H1 (cell line): ENCODE data around the gene PTGES2. TPM values are rescaled to one million over a fixed set of nuclear protein-coding genes. Genes with fewer than 3 reads are reported as not detected.

Experiments used
- CTCF ChIA-PET: fragments of 300-600 bp; sonication (Branson Sonifier 250); formaldehyde crosslinking; loops from one replicate; lab custom pipeline; 2021; ENCODE audit not compliant: partially characterized antibody; lab: Charles Lee
- POLR2A ChIA-PET: fragments of 300-600 bp; sonication (Branson Sonifier 250); formaldehyde crosslinking; loops from one replicate; lab custom pipeline; 2021; ENCODE audit warnings: inconsistent platforms; ENCODE audit not compliant: partially characterized antibody; lab: Charles Lee
- DNase-seq, 2 experiments: peaks; one replicate each; pipeline versions ENCODE4 v3.0.0 to v3.0.0-alpha.2; 2010 to 2022; ENCODE audit warnings: low spot score in 2 of 2, low read depth in 1 of 2, mixed read lengths in 1 of 2
- FAIRE-seq: peaks from 2 replicates; lab custom pipeline; 2011; peaks lifted over from hg19 to GRCh38; lab: Jason Lieb, UNC
- H2AFZ ChIP-seq: 2 replicates; pipeline ENCODE4 v1.8.1; 2012; ENCODE audit warnings: low read length, inconsistent platforms
- H2AK5ac ChIP-seq: 2 replicates; pipeline ENCODE4 v1.6.1; 2013; ENCODE audit warnings: low read depth, low read length
- H2BK120ac ChIP-seq: replicated peaks from 2 replicates; pipeline ENCODE3; 2013; ENCODE audit warnings: low read depth, low read length, inconsistent platforms
- H2BK12ac ChIP-seq: 2 replicates; pipeline ENCODE4 v1.6.1; 2013; ENCODE audit warnings: low read depth, low read length
- H2BK15ac ChIP-seq: 2 replicates; pipeline ENCODE4 v1.6.1; 2013; ENCODE audit warnings: low read length
- H2BK20ac ChIP-seq: 2 replicates; pipeline ENCODE4 v1.6.1; 2013; ENCODE audit warnings: low read length
- H2BK5ac ChIP-seq: 2 replicates; pipeline ENCODE4 v1.6.1; 2013; ENCODE audit warnings: low read depth, low read length
- H3K14ac ChIP-seq: 2 replicates; pipeline ENCODE4 v1.6.1; 2013; ENCODE audit warnings: inconsistent platforms; ENCODE audit not compliant: insufficient read length
- H3K18ac ChIP-seq: 2 replicates; pipeline ENCODE4 v1.6.1; 2013; ENCODE audit warnings: low read length; ENCODE audit errors: extremely low read depth
- H3K23ac ChIP-seq: 2 replicates; pipeline ENCODE4 v1.6.1; 2013; ENCODE audit warnings: inconsistent platforms; ENCODE audit not compliant: insufficient read length
- H3K23me2 ChIP-seq: 2 replicates; pipeline ENCODE4 v1.6.1; 2013; ENCODE audit warnings: low read depth, low read length
- H3K27ac ChIP-seq: 2 replicates; pipeline ENCODE4 v1.6.1; 2011; ENCODE audit warnings: low read depth, low read length, inconsistent platforms
- H3K27me3 ChIP-seq, 4 experiments: replicated peaks in 1 of 4; 1 replicate in 1 of 4; 2 replicates in 3 of 4; pipeline versions ENCODE4 v1.6.1 to v1.8.1; 2011 to 2013; ENCODE audit warnings: low read length in 3 of 4, mild to moderate bottlenecking in 3 of 4, inconsistent platforms in 2 of 4, mixed read lengths in 2 of 4, moderate library complexity in 1 of 4; ENCODE audit not compliant: control insufficient read depth in 3 of 4, insufficient read depth in 3 of 4; ENCODE audit errors: extremely low read depth in 1 of 4
- H3K36me3 ChIP-seq, 4 experiments: 2 replicates each; pipeline versions ENCODE4 v1.6.1 to v1.8.1; 2011 to 2013; ENCODE audit warnings: mild to moderate bottlenecking in 4 of 4, low read length in 3 of 4, moderate library complexity in 2 of 4, control low read depth in 1 of 4, inconsistent platforms in 1 of 4; ENCODE audit not compliant: insufficient read depth in 4 of 4, control insufficient read depth in 2 of 4
- H3K4ac ChIP-seq: replicated peaks from 2 replicates; pipeline ENCODE3; 2013; ENCODE audit warnings: low read length, low read depth, mixed read lengths, inconsistent platforms; ENCODE audit not compliant: insufficient read length
- H3K4me1 ChIP-seq, 4 experiments: replicated peaks in 1 of 4; 1 replicate in 1 of 4; 2 replicates in 3 of 4; pipeline versions ENCODE4 v1.6.1 to v1.8.1; 2011 to 2013; ENCODE audit warnings: low read length in 3 of 4, inconsistent platforms in 2 of 4, mixed read lengths in 1 of 4; ENCODE audit not compliant: insufficient read depth in 4 of 4, control insufficient read depth in 3 of 4
- H3K4me2 ChIP-seq, 2 experiments: 2 replicates each; pipeline versions ENCODE4 v1.6.1 to v1.8.1; 2011 to 2013; ENCODE audit warnings: low read depth in 2 of 2, low read length in 2 of 2, control low read depth in 1 of 2, inconsistent platforms in 1 of 2, mild to moderate bottlenecking in 1 of 2; ENCODE audit not compliant: insufficient read depth in 1 of 2
- H3K4me3 ChIP-seq, 4 experiments: fragments of 200-600, 300-600 bp in 1 of 4; sonication (generic), shearing (Covaris generic), sonication (Bioruptor Twin) in 1 of 4; 2 replicates each; pipeline versions ENCODE4 v1.5.1 to v1.8.1; 2011 to 2016; ENCODE audit warnings: low read length in 4 of 4, low read depth in 3 of 4, control low read depth in 2 of 4, inconsistent platforms in 2 of 4, mild to moderate bottlenecking in 2 of 4, mixed read lengths in 1 of 4, moderate library complexity in 1 of 4; ENCODE audit not compliant: insufficient read depth in 2 of 4; ENCODE audit errors: extremely low read depth in 1 of 4
- H3K56ac ChIP-seq: replicated peaks from 2 replicates; pipeline ENCODE3; 2013; ENCODE audit warnings: low read depth, mild to moderate bottlenecking, mixed read lengths, low read length, inconsistent platforms; ENCODE audit not compliant: insufficient read length
- H3K79me1 ChIP-seq: 2 replicates; pipeline ENCODE4 v1.6.1; 2013; ENCODE audit warnings: low read depth, low read length, control low read depth
- H3K79me2 ChIP-seq, 2 experiments: 2 replicates each; pipeline versions ENCODE4 v1.6.1 to v1.8.1; 2012 to 2013; ENCODE audit warnings: low read length in 2 of 2, mild to moderate bottlenecking in 2 of 2, inconsistent platforms in 1 of 2; ENCODE audit not compliant: insufficient read depth in 2 of 2, control insufficient read depth in 1 of 2
- H3K9ac ChIP-seq, 4 experiments: replicated peaks in 1 of 4; 1 replicate in 1 of 4; 2 replicates in 3 of 4; pipeline versions ENCODE4 v1.6.1 to v1.8.1; 2011 to 2013; ENCODE audit warnings: low read depth in 3 of 4, low read length in 3 of 4, control low read depth in 2 of 4, mild to moderate bottlenecking in 2 of 4, moderate library complexity in 2 of 4, inconsistent platforms in 1 of 4; ENCODE audit errors: extremely low read depth in 1 of 4
- H3K9me3 ChIP-seq, 2 experiments: 2 replicates each; pipeline versions ENCODE4 v1.6.1 to v1.8.1; 2012 to 2013; ENCODE audit warnings: mild to moderate bottlenecking in 2 of 2, moderate library complexity in 2 of 2, control low read depth in 1 of 2, inconsistent platforms in 1 of 2, low read depth in 1 of 2, low read length in 1 of 2, mixed read lengths in 1 of 2; ENCODE audit not compliant: insufficient read depth in 2 of 2
- H4K20me1 ChIP-seq, 2 experiments: replicated peaks in 1 of 2; 2 replicates each; pipeline versions ENCODE3 to v1.8.1; 2011 to 2013; ENCODE audit warnings: inconsistent platforms in 2 of 2, low read length in 2 of 2, mild to moderate bottlenecking in 1 of 2; ENCODE audit not compliant: insufficient read depth in 2 of 2, control insufficient read depth in 1 of 2
- H4K5ac ChIP-seq: 2 replicates; pipeline ENCODE4 v1.6.1; 2013; ENCODE audit warnings: low read length, low read depth, mixed read lengths, inconsistent platforms; ENCODE audit not compliant: insufficient read length
- H4K8ac ChIP-seq: 2 replicates; pipeline ENCODE4 v1.8.0; 2013; ENCODE audit warnings: mild to moderate bottlenecking, moderate library complexity, low read length, inconsistent platforms; ENCODE audit not compliant: insufficient read depth; ENCODE audit errors: extremely low read depth
- H4K91ac ChIP-seq: replicated peaks from 2 replicates; pipeline ENCODE3; 2013; ENCODE audit warnings: low read length, mixed read lengths, inconsistent platforms; ENCODE audit not compliant: insufficient read length
- CHD2 ChIP-seq: IDR thresholded peaks from 2 replicates; pipeline ENCODE4 v1.6.1; 2012; ENCODE audit warnings: low read length, improper control_type of control experiment
- GABPA ChIP-seq: IDR thresholded peaks from 2 replicates; pipeline ENCODE4 v1.6.1; 2011; ENCODE audit warnings: mild to moderate bottlenecking, low read length, moderate library complexity, borderline replicate concordance; ENCODE audit not compliant: insufficient read depth
- KDM1A ChIP-seq: fragments of 200-600, 300-600 bp; sonication (generic); IDR thresholded peaks from 2 replicates; pipeline ENCODE4 v1.7.1; 2016; ENCODE audit warnings: mild to moderate bottlenecking, low read length, borderline replicate concordance
- KDM4A ChIP-seq: IDR thresholded peaks from one replicate; pipeline ENCODE4 v1.7.1; 2012; ENCODE audit warnings: low read depth, mild to moderate bottlenecking, moderate library complexity, low read length, inconsistent platforms; ENCODE audit not compliant: severe bottlenecking
- NRF1 ChIP-seq: IDR thresholded peaks from 2 replicates; pipeline ENCODE4 v1.6.1; 2011; ENCODE audit warnings: mild to moderate bottlenecking, low read depth, low read length, improper control_type of control experiment
- POLR2AphosphoS5 ChIP-seq: IDR thresholded peaks from 2 replicates; pipeline ENCODE4 v1.6.1; 2011; ENCODE audit warnings: low read depth, low read length
- RAD21 ChIP-seq, 2 experiments: IDR thresholded peaks in 1 of 2; conservative IDR thresholded peaks in 1 of 2; 2 replicates each; pipeline ENCODE4 v1.6.1; 2011; ENCODE audit warnings: low read depth in 2 of 2, low read length in 2 of 2, improper control_type of control experiment in 1 of 2, inconsistent platforms in 1 of 2, mild to moderate bottlenecking in 1 of 2, moderate library complexity in 1 of 2
- SUZ12 ChIP-seq: fragments of 200-600 bp; sonication (generic); IDR thresholded peaks from 2 replicates; pipeline ENCODE4 v1.6.1; 2012; ENCODE audit warnings: mild to moderate bottlenecking, inconsistent platforms, low read length, moderate library complexity, mixed read lengths
- TEAD4 ChIP-seq: IDR thresholded peaks from 2 replicates; pipeline ENCODE4 v1.6.1; 2012; ENCODE audit warnings: low read depth, low read length, inconsistent platforms, mixed read lengths
- WGBS, 2 experiments: shearing (Covaris generic) in 1 of 2; methylation state at CpG; one replicate each; pipeline versions ENCODE4 v1.1.6 to v1.1.7; 2013 to 2015; ENCODE audit warnings: low lambda C conversion rate in 2 of 2, mixed read lengths in 2 of 2, inconsistent platforms in 1 of 2, low coverage in 1 of 2, missing lambda C conversion rate in 1 of 2; ENCODE audit not compliant: insufficient replicate concordance in 2 of 2, insufficient coverage in 1 of 2, insufficient read length in 1 of 2; ENCODE audit errors: extremely low coverage in 1 of 2, missing lambda C conversion rate in 1 of 2; 5-methylcytosine and 5-hydroxymethylcytosine counted together
- polyA plus RNA-seq, 7 experiments: library from polyadenylated mRNA; depleted of rRNA in 3 of 7; stranded (reverse) in 5 of 7; unstranded in 2 of 7; fragments of >200 nt in 5 of 7; fragments of 200-250 nt in 2 of 7; gene quantifications; 1 replicate in 5 of 7; 2 replicates in 1 of 7; 4 replicates in 1 of 7; pipeline versions ENCODE4 v1.2.1 to v1.2.3, GENCODE V29; 2011 to 2013; ENCODE audit warnings: missing spikeins in 2 of 7, mixed read lengths in 2 of 7
- total RNA-seq: library from RNA; stranded (reverse); fragmentation: NEBNext Ultra II Directional; extraction: Animal tissue kit (Norgen Biotek cat#: 25700); gene quantifications from 2 replicates; pipeline ENCODE4 v1.2.1, GENCODE V29; 2021

The PTGES2 gene
- total and polyA plus RNA-seq, 2 of the 8 experiments (the other 6 are each of a cell fraction or from before 2014, with no cell fraction given), result 80.7 to 81.2 TPM

DNA sequence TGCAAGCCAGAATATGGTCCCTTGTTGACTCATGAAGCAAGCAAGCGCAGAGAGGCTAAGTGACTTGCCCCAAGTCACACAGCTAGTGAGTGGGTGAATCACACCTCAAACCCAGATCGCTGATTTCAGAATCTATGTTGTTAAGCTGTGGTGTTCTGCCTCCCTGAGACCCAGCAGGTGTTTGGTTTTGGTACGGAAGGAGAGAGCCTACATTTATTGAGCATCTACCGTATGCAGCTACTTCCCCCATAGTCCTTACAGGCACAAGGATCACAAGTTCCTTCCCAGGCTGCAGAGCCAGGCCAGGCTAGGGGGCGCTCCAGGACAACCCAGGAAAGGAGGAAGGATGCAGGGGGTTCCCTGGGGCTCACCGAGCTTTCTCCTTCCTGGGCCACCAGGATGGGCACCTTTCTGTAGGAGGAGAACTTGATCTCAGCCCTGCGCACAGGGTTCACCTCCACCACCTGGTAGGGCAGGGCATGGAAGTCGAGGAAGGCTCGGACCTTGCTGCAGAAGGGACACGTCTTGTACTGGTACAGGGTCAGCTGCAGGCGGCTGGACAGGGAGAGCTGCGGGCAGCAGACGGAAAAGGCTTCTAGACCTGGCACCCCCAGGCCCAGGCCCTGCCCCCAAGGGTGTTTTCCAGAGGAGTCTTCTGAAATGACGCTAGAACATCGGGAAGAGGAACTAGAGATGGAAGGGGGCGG is 2.5 kb downstream of the PTGES2 start:
- no peak overlapping the region for H2BK12ac ChIP-seq
- no peak overlapping the region for H2BK20ac ChIP-seq
- H3K9ac ChIP-seq, result no peak overlapping the region
- H3K56ac ChIP-seq, result no peak overlapping the region
- H3K23me2 ChIP-seq, result peaks cover 6% of the 10 kb centered on the region; the same call in 1 of the 2 replicates
- no peak overlapping the region for H2AK5ac ChIP-seq
- DNase-seq, result peak; percentile 66 to 95
- no peak overlapping the region for H3K4ac ChIP-seq
- WGBS, 2 experiments, result 80% methylated on average over 15 of the region's 16 CpGs; no CpG with 5 or more reads in 1 of the 2 experiments
- H4K8ac ChIP-seq, result no peak overlapping the region
- ChIA-PET CTCF (interaction anchor here (0.6 to 9.9 kb wide), 44 partner anchors 8 to 284 kb away, joined by 3 to 74 read pairs (median 4); partner anchors contain the start of genes CIZ1, DNM1, LCN2 and NAIF1), POLR2A (interaction anchor here (0.7 to 3.4 kb wide), 8 partner anchors 10 to 112 kb away, joined by 3 to 15 read pairs (median 5); partner anchors contain the start of gene BBLN)
- H3K27me3 ChIP-seq, result peaks cover 0 to 8% (median 7%) of the 10 kb centered on the region in 4 experiments; a peak in 5 of 7 replicates
- no peak overlapping the region for H3K4me3 ChIP-seq
- peaks cover 3 to 16% of the 10 kb centered on the region in 2 experiments for H4K20me1 ChIP-seq
- H3K36me3 ChIP-seq, result peaks cover 2 to 26% (median 8%) of the 10 kb centered on the region in 4 experiments; a peak in 4 of 8 replicates
- no peak overlapping the region for H2AFZ ChIP-seq
- no peak overlapping the region for H3K23ac ChIP-seq
- H2BK5ac ChIP-seq, result no peak overlapping the region
- H3K79me2 ChIP-seq, result peaks cover 0 to 20% of the 10 kb centered on the region in 2 experiments; a peak in 1 of 4 replicates
- FAIRE-seq, result no peak
- no peak overlapping the region for H2BK120ac ChIP-seq
- H2BK15ac ChIP-seq, result no peak overlapping the region
- H3K4me2 ChIP-seq, result no peak overlapping the region
- H3K9me3 ChIP-seq, result peaks cover 0 to 4% of the 10 kb centered on the region in 2 experiments; a peak in 1 of 4 replicates
- peaks cover 4% of the 10 kb centered on the region; the same call in 1 of the 2 replicates for H3K79me1 ChIP-seq
- no peak overlapping the region for H3K18ac ChIP-seq
- no peak overlapping the region for H3K27ac ChIP-seq
- H3K4me1 ChIP-seq, result peaks cover 0 to 6% (median 3%) of the 10 kb centered on the region in 4 experiments; a peak in 4 of 7 replicates
- no peak overlapping the region for H4K5ac ChIP-seq
- H3K14ac ChIP-seq, result no peak overlapping the region
- H4K91ac ChIP-seq, result peak overlapping the region; percentile 13
- TF ChIP-seq KDM4A (no peak), SUZ12 (no peak), NRF1 (no peak), KDM1A (peak; percentile 11; the same call in 1 of the 2 replicates), RAD21 (IDR thresholded peaks at IDR 0.05 in 1 of 2, conservative IDR thresholded peaks at IDR 0.05 in 1 of 2; ENCODE audit: low read depth in 2 of 2, low read length in 2 of 2) (peak; percentile 69 to 79), TEAD4 (no peak), CHD2 (no peak), POLR2AphosphoS5 (0 out of 2 replicates have a peak, but pooled peaks have one; percentile 24), GABPA (peak; percentile 67; the same call in 1 of the 2 replicates)
